ENCODE measurements around the gene SYT13. TPM values are rescaled to one million over a fixed set of nuclear protein-coding genes. Genes with fewer than 3 reads are reported as not detected.

Gene SYT13
- total RNA-seq, 4 donors from 2014 or later: 0.19 to 1.3 (median 0.67) TPM; not detected in 1

- Histone ChIP-seq H3K4me3 (peak overlapping the region; percentile 6), H3K27ac (peak overlapping the region; percentile 18 to 54 (median 43)), H3K9me3 (no peaks in the 10 kb centered on the region), H3K27me3 (peaks cover 7% of the 10 kb centered on the region), H3K36me3 (no peaks in the 10 kb centered on the region), H3K4me1 (peaks cover 0 to 19% (median 3%) of the 10 kb centered on the region in 3 donors)
- TF ChIP-seq POLR2AphosphoS5 (IDR thresholded peaks at IDR 0.05): peak; percentile 27
- TF ChIP-seq POLR2A (IDR thresholded peaks at IDR 0.05): no peak
- no peak for TF ChIP-seq CTCF (IDR thresholded peaks at IDR 0.05)
- TF ChIP-seq EP300 (IDR thresholded peaks at IDR 0.05): no peak
- peak; percentile 49 for ATAC-seq
- 8 to 34% methylated on average over 14 to 17 of the region's 19 CpGs for WGBS, 2 donors (ENCODE audit: low coverage in 1 of 2)
Observed at GRCh38 chr11:45333001-45333971, 47.1 kb upstream of the SYT13 start.

GRCh38 chr11:45332276-45332934, 46.3 kb upstream of the SYT13 start:
- H3K4me1 ChIP-seq: peaks cover 0 to 19% (median 3%) of the 10 kb centered on the region in 3 donors
- H3K9me3 ChIP-seq: peaks cover 0 to 3% (median 0%) of the 10 kb centered on the region in 3 donors
- TF ChIP-seq EP300 (IDR thresholded peaks at IDR 0.05) (no peak), CTCF (IDR thresholded peaks at IDR 0.05) (peak; percentile 31 to 86 (median 72)), POLR2A (IDR thresholded peaks at IDR 0.05) (no peak)
- peak; percentile 61 for ATAC-seq
- H3K36me3 ChIP-seq: no peaks in the 10 kb centered on the region
- peak overlapping the region; percentile 18 to 54 (median 43) for H3K27ac ChIP-seq
- H3K27me3 ChIP-seq: peaks cover 4% of the 10 kb centered on the region
- no peak overlapping the region for H3K4me3 ChIP-seq
- 9 to 15% methylated on average over 10 to 11 of the region's 13 CpGs for whole genome bisulfite sequencing, 2 donors (ENCODE audit: low coverage in 1 of 2)

GRCh38 chr11:45331839-45332238, 45.7 kb upstream of the SYT13 start:
- no peaks in the 10 kb centered on the region for H3K36me3 ChIP-seq
- ATAC-seq: no peak
- no peak overlapping the region for H3K27ac ChIP-seq
- TF ChIP-seq EP300 (IDR thresholded peaks at IDR 0.05) (no peak), CTCF (IDR thresholded peaks at IDR 0.05) (no peak), POLR2A (IDR thresholded peaks at IDR 0.05) (no peak), POLR2AphosphoS5 (IDR thresholded peaks at IDR 0.05) (no peak)
- peaks cover 0 to 19% (median 3%) of the 10 kb centered on the region in 3 donors for H3K4me1 ChIP-seq
- peaks cover 4% of the 10 kb centered on the region for H3K27me3 ChIP-seq
- peaks cover 0 to 9% (median 0%) of the 10 kb centered on the region in 3 donors for H3K9me3 ChIP-seq
- H3K4me3 ChIP-seq: no peak overlapping the region
- WGBS, 2 donors (ENCODE audit: low coverage in 1 of 2): 68 to 75% methylated on average over 4 of the region's 4 CpGs

GRCh38 chr11:45328726-45329125, 42.6 kb upstream of the SYT13 start:
- H3K4me3 ChIP-seq: no peak overlapping the region
- no peak overlapping the region for H3K27ac ChIP-seq
- peaks cover 0 to 23% (median 3%) of the 10 kb centered on the region in 3 donors for H3K4me1 ChIP-seq
- H3K9me3 ChIP-seq: peaks cover 0 to 9% (median 0%) of the 10 kb centered on the region in 3 donors
- ATAC-seq: no peak
- TF ChIP-seq POLR2A (IDR thresholded peaks at IDR 0.05) (no peak), POLR2AphosphoS5 (IDR thresholded peaks at IDR 0.05) (no peak), CTCF (IDR thresholded peaks at IDR 0.05) (no peak), EP300 (IDR thresholded peaks at IDR 0.05) (no peak)
- H3K27me3 ChIP-seq: peaks cover 4% of the 10 kb centered on the region
- WGBS, 2 donors (ENCODE audit: low coverage in 1 of 2): 82% methylated on average over 3 of the region's 3 CpGs; no CpG with 5 or more reads in 1 of the 2 donors
- no peaks in the 10 kb centered on the region for H3K36me3 ChIP-seq

All from gastroesophageal sphincter (tissue), 4 donors.